NB4 (cell line): ENCODE data around the gene NPB.

Source experiments
- DNase-seq: peaks from one replicate; pipeline ENCODE4 v3.0.0; 2010; ENCODE audit warnings: low read depth
- H3K4me3 ChIP-seq: one replicate; pipeline ENCODE4 v1.5.1; 2011; ENCODE audit warnings: mild to moderate bottlenecking, low read depth, low read length, moderate library complexity
- CTCF ChIP-seq: IDR thresholded peaks from one replicate; pipeline ENCODE4 v1.5.1; 2012; ENCODE audit warnings: low read depth, low read length
- MAX ChIP-seq: IDR thresholded peaks from 2 replicates; pipeline ENCODE4 v1.6.1; 2011; ENCODE audit warnings: low read depth, low read length
- MYC ChIP-seq: IDR thresholded peaks from 2 replicates; pipeline ENCODE4 v1.6.1; 2011; ENCODE audit warnings: low read depth, low read length
- POLR2A ChIP-seq: IDR thresholded peaks from 2 replicates; pipeline ENCODE4 v1.6.1; 2011; ENCODE audit warnings: mild to moderate bottlenecking; ENCODE audit not compliant: insufficient read length; ENCODE audit errors: extremely low read depth

NPB gene

GRCh38 chr17:81923302-81924260 lies 21.5 kb downstream of the NPB start:
- peak; percentile 96 for DNase-seq
- TF ChIP-seq MAX (peak; percentile 40; the same call in 1 of the 2 replicates), CTCF (no peak), MYC (peak; percentile 27; the same call in 1 of the 2 replicates), POLR2A (no peak)
- peak overlapping the region; percentile 72 for H3K4me3 ChIP-seq

GRCh38 chr17:81924557-81925532 lies 22.8 kb downstream of the NPB start:
- peak overlapping the region; percentile 72 for H3K4me3 ChIP-seq
- peak; percentile 56 for DNase-seq
- TF ChIP-seq MAX (no peak), POLR2A (no peak), MYC (no peak), CTCF (no peak)

- no peak for DNase-seq
- TF ChIP-seq MAX (no peak), MYC (no peak), CTCF (no peak), POLR2A (no peak)
- H3K4me3 ChIP-seq, result peak overlapping the region; percentile 80
These were observed 23.9 kb downstream of the NPB start for GRCh38 chr17:81925860-81926450.

- H3K4me3 ChIP-seq, result peak overlapping the region; percentile 80
- peak; percentile 97 for DNase-seq
- TF ChIP-seq MAX, result peak; percentile 51
- peak; percentile 49 for TF ChIP-seq MYC
- no peak for TF ChIP-seq CTCF
These were observed 24.6 kb downstream of the NPB start for GRCh38 chr17:81926451-81927151.
